ENCODE results near the gene LHX8.
"Not testable (repeated sequence)": the region's sequence is repeated elsewhere in the genome, so short reads cannot be mapped to it uniquely, and the experiment has no call there.

The LHX8 gene

GRCh38 chr1:75100481-75101092 lies 33.6 kb upstream of the LHX8 start:
- no peak for DNase-seq (ENCODE audit: low read depth)
- no peak overlapping the region for H3K4me3 ChIP-seq (ENCODE audit: low read depth, low read length)
- TF ChIP-seq, protein P1, sequence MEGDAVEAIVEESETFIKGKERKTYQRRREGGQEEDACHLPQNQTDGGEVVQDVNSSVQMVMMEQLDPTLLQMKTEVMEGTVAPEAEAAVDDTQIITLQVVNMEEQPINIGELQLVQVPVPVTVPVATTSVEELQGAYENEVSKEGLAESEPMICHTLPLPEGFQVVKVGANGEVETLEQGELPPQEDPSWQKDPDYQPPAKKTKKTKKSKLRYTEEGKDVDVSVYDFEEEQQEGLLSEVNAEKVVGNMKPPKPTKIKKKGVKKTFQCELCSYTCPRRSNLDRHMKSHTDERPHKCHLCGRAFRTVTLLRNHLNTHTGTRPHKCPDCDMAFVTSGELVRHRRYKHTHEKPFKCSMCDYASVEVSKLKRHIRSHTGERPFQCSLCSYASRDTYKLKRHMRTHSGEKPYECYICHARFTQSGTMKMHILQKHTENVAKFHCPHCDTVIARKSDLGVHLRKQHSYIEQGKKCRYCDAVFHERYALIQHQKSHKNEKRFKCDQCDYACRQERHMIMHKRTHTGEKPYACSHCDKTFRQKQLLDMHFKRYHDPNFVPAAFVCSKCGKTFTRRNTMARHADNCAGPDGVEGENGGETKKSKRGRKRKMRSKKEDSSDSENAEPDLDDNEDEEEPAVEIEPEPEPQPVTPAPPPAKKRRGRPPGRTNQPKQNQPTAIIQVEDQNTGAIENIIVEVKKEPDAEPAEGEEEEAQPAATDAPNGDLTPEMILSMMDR (conservative IDR thresholded peaks at IDR 0.05; ENCODE audit: low read depth, low read length): no peak

- not testable (repeated sequence) for DNase-seq (ENCODE audit: low read depth); H3K4me3 ChIP-seq (ENCODE audit: low read depth, low read length)
Measured at GRCh38 chr1:75112362-75112951, 21.7 kb upstream of the LHX8 start.

GRCh38 chr1:75115654-75116053 lies 18.5 kb upstream of the LHX8 start:
- TF ChIP-seq, protein P1 (conservative IDR thresholded peaks at IDR 0.05; ENCODE audit: low read depth, low read length): no peak
- DNase-seq (ENCODE audit: low read depth): no peak
- H3K4me3 ChIP-seq (ENCODE audit: low read depth, low read length): no peak overlapping the region

DNA sequence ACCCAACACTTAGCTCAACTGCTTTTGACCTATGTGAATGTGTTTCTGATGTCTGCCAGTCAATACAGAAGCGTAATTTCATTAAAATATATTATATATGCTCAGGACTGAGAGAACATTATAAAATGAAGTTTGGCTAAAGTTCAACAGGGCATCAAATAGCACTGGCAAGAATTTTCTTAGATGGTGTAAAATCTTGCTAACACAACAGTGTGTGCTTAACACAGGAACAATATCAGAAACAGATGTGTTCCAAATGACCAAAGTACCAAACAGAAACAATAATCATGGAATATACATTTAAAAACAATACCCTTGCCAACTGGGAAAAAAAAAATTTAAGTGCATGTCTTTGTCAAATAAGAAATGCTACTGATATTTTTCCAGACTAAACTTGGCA lies 10.4 kb upstream of the LHX8 start:
- TF ChIP-seq, protein P1 (conservative IDR thresholded peaks at IDR 0.05; ENCODE audit: low read depth, low read length): no peak
- DNase-seq (ENCODE audit: low read depth): no peak
- H3K4me3 ChIP-seq (ENCODE audit: low read depth, low read length): no peak overlapping the region

DNA sequence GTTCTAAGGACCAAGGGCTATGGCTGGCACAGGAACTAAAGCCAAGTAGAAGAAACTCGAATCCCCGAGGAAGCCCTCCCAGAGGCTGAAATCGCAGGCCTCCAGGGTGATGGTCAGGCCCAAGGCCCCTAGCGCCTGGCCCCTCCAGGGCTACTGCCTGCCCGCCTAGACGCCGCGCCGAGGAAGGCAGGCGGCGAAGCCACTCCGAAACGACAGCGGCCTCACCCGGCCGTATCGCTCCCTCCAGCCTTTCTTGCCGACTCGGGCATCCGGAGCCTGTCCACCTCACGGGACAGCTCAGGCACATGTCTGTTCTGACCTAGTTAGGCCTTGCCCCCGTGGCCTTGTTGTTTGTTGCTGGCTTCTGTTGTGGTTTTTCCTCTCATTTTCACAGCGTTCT lies 9.7 kb upstream of the LHX8 start:
- TF ChIP-seq, protein P1 (conservative IDR thresholded peaks at IDR 0.05; ENCODE audit: low read depth, low read length): no peak
- no peak for DNase-seq (ENCODE audit: low read depth)

DNA sequence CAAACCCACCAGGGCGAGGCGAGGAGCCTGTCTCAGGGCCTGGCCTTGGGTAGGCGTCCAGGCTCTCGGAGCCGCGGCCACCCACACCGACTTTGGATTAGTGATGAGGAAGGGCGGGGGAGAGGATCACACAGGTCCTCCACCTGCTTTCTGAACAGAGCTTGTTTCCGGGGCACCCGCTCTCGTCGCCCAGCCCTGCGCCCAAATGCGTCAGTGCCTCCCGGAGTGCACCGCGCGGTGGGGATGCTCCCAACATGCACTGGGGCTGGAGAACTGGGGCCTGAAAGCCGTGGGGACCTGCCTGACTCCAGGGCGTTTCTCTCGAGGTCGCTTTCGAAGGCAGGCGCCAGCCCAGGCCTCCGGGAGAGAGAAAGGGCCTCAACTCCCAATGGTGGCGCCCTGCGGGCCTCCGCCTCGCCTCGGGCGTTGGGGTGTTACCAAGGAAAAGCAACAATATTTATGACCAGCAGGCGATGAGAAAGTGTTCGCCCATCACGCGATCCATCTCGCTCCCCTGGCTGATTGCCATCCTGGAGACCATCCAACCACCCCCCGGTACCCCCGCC lies 8.9 kb upstream of the LHX8 start:
- no peak for DNase-seq (ENCODE audit: low read depth)
- TF ChIP-seq, protein P1 (conservative IDR thresholded peaks at IDR 0.05; ENCODE audit: low read depth, low read length): no peak
- no peak overlapping the region for H3K4me3 ChIP-seq (ENCODE audit: low read depth, low read length)

More for the DNA sequence above, 9.7 kb upstream of the LHX8 start:
- no peak overlapping the region for H3K4me3 ChIP-seq (ENCODE audit: low read depth, low read length)

DNA sequence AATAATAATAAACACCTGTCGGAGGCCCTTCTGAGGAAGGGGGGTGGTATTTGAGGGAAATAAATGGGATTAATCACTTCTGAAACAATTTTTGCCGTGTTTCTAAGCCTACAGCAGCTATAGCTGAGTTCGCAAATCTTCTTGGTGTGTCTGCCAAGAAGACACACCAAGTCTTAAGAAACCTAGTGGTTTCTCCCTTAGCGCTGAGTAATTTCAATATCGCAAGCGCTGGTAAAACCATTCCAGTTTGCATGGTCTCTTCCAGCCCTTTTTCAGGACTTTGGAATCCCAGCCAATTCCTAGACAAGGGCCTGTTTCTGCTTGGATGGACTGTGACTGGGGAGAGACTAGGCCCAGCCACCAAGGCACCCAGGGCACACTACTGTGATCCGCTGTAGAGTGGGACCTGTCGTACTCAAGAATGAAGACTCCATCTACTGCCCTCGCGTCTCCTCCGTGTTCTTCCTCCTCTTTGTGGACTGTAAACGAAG lies 7.5 kb upstream of the LHX8 start:
- TF ChIP-seq, protein P1 (conservative IDR thresholded peaks at IDR 0.05; ENCODE audit: low read depth, low read length): no peak
- H3K4me3 ChIP-seq (ENCODE audit: low read depth, low read length): no peak overlapping the region

More for the DNA sequence above, 7.5 kb upstream of the LHX8 start:
- DNase-seq (ENCODE audit: low read depth): no peak

Measured in choroid plexus epithelial cell (primary cell).